22Rv1 (cell line): ENCODE measurements around the gene TMEM178B.

ENCODE experiments used
- H3K27ac ChIP-seq: fragments of 450-650 bp; 2 replicates; pipeline ENCODE4 v1.5.1; 2017
- CTCF ChIP-seq: fragments of 450-650 bp; IDR thresholded peaks from 2 replicates; pipeline ENCODE4 v1.5.1; 2017; ENCODE audit warnings: mild to moderate bottlenecking
- ZFX ChIP-seq: fragments of 450-650 bp; IDR thresholded peaks from 2 replicates; pipeline ENCODE4 v1.6.1; 2017; ENCODE audit warnings: antibody characterized with exemption, borderline replicate concordance

The TMEM178B gene

DNA sequence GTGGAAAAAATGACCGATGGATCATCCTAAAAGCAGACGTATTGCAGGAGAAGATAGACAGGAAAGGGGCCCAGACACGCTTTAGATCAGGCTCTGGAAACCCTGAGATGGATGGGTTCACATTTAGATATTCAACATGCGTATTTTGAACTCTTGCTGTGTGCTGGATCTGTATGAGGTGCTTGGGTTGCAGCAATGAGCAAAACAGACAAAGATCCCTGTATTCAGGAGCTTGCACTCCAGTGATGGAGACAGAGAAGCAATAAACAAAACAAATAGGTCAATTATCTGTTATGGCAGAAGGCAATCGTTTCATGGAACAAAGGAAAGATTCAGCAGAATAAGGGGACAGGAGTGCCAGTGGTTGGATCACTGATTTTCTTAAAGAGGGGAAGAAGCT, 275.5 kb downstream of the TMEM178B start:
- H3K27ac ChIP-seq, result no peak overlapping the region
- TF ChIP-seq CTCF (no peak), ZFX (no peak)

DNA sequence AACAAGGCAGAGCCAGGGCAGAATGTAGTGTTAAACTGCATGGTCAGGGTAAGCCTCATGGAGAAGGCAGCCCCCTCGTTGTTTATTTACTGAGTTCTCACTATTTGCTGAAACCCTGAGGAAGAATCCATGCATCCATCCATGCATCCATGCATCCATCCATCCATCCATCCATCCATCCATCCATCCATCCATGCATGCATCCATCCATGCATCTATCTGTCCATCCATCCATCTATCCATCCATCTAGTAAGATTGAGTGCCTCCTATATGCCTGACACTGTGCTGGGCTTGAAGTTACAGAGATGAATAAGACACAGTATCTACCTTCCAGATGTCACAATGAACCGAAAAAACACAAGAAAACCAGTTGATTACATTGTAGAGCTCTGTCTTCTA, 275.9 kb downstream of the TMEM178B start:
- no peak overlapping the region for H3K27ac ChIP-seq

GRCh38 chr7:141351175-141351574, 277.3 kb downstream of the TMEM178B start:
- H3K27ac ChIP-seq, result no peak overlapping the region
- no peak for TF ChIP-seq ZFX
- TF ChIP-seq CTCF, result no peak

More for the DNA sequence above, 275.9 kb downstream of the TMEM178B start:
- TF ChIP-seq ZFX (no peak), CTCF (no peak)

DNA sequence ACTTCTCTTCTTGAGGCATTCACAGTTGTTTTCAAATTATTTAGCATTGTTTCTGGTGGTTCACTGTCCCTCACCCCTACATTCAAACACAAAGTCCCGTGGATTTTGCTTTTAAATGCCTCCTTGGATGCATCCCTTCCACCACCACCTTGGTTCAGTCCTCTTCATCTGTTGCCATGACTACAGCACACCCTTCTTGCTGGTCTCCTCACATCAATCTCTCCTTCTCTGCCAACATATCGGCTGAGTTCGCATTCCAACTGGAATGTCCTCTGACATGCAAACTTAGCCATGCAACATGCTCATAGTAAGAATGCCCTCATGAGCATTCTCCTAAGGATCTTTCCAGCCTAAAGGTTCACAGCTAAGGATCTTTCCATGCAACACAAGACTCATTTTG, 279.1 kb downstream of the TMEM178B start:
- TF ChIP-seq CTCF (no peak), ZFX (no peak)
- H3K27ac ChIP-seq, result no peak overlapping the region

DNA sequence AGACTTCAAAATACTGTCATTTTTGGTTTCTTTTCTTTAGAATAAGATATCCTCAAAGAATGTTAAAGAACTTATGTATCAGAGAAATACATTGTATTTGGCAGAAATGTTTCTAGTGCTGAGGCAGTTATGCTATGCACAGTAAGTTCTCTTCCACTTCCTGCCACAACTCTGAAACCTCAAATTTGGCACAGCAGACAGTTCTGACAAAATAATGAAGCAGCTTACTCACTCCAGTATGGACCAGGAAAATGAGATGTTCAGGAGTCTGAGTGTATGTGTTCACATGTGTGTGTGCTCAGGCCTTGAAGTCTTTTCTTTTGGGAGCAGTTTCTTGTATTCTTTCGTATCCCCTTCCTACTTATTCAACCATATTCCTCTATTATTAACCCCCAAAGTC, 280.4 kb downstream of the TMEM178B start:
- no peak overlapping the region for H3K27ac ChIP-seq
- TF ChIP-seq ZFX (no peak), CTCF (no peak)

- H3K27ac ChIP-seq, result no peak overlapping the region
- TF ChIP-seq ZFX (no peak), CTCF (no peak)
These were observed 281.2 kb downstream of the TMEM178B start for GRCh38 chr7:141355032-141355431.

DNA sequence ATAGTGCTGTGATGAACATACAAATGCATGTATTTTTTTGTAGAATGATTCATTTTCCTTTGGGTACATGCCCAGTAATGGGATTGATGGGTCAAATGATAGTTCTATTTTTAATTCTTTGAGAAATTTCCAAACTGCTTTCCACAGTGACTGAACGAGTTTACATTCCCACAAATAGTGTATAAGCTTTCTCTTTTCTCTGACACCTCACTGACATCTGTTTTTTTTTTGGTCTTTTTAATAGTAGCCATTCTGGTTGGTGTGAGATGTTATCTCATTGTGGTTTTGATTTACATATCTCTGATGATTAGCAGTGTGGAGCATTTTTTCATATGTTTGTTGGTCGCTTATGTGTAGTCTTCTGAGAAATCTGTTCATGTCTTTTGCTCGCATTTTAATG, 282.3 kb downstream of the TMEM178B start:
- TF ChIP-seq ZFX, result no peak
- no peak for TF ChIP-seq CTCF
- H3K27ac ChIP-seq, result no peak overlapping the region
